IMR-90 (cell line): Measurements from ENCODE around the gene C16orf87. TPM values are rescaled to one million over a fixed set of nuclear protein-coding genes. Genes with fewer than 3 reads are reported as not detected.
"Not testable (repeated sequence)": the region's sequence is repeated elsewhere in the genome, so short reads cannot be mapped to it uniquely, and the experiment has no call there.

Experiments used
- ATAC-seq: fragments of 200-7000 bp; cut with Tn5 transposase; 2 replicates; pipeline ENCODE4 v1.9.1; 2020; ENCODE audit warnings: low read depth, mild to moderate bottlenecking, moderate library complexity
- BruUV-seq: library from RNA; stranded (reverse); fragments of 400-500 nt; replicated peaks from 2 replicates; lab custom pipeline; 2021; lab: Mats Ljungman, UMichigan
- CTCF ChIA-PET: fragments of 300-600 bp; formaldehyde crosslinking; extraction: SDS; loops from one replicate; lab custom pipeline; 2021; ENCODE audit warnings: antibody characterized with exemption; lab: Yijun Ruan, JAX
- POLR2A ChIA-PET: fragments of 300-600 bp; sonication (Branson Sonifier 250); formaldehyde crosslinking; loops from one replicate; lab custom pipeline; 2022; ENCODE audit warnings: antibody characterized with exemption; ENCODE audit not compliant: unreplicated experiment; lab: Charles Lee
- DNase-seq: peaks from one replicate; pipeline ENCODE4 v3.0.0; 2013
- H2AFZ ChIP-seq: replicated peaks from 2 replicates; pipeline ENCODE3; 2013; ENCODE audit warnings: low read length, mild to moderate bottlenecking; ENCODE audit not compliant: poor library complexity
- H2AK5ac ChIP-seq: 2 replicates; pipeline ENCODE4 v1.6.1; 2013; ENCODE audit warnings: low read depth, low read length, inconsistent platforms
- H2AK9ac ChIP-seq: replicated peaks from 2 replicates; pipeline ENCODE3; 2013; ENCODE audit warnings: mild to moderate bottlenecking, low read depth, low read length, moderate library complexity; ENCODE audit not compliant: poor library complexity
- H2BK120ac ChIP-seq: 2 replicates; pipeline ENCODE4 v1.6.1; 2013; ENCODE audit warnings: low read depth, low read length, inconsistent platforms
- H2BK15ac ChIP-seq: 3 replicates; pipeline ENCODE4 v1.6.1; 2013; ENCODE audit warnings: low read depth, low read length, inconsistent platforms
- H2BK20ac ChIP-seq: 2 replicates; pipeline ENCODE4 v1.6.1; 2013; ENCODE audit warnings: low read depth, mild to moderate bottlenecking, inconsistent platforms, low read length, moderate library complexity
- H2BK5ac ChIP-seq: 2 replicates; pipeline ENCODE4 v1.6.1; 2013; ENCODE audit warnings: mild to moderate bottlenecking, low read depth, low read length, inconsistent platforms; ENCODE audit not compliant: poor library complexity, severe bottlenecking
- H3K14ac ChIP-seq: replicated peaks from 2 replicates; pipeline ENCODE4 v1.6.1; 2013; ENCODE audit warnings: low read depth, low read length, inconsistent platforms
- H3K18ac ChIP-seq: 2 replicates; pipeline ENCODE4 v1.6.1; 2013; ENCODE audit warnings: low read depth, low read length, control low read depth
- H3K23ac ChIP-seq: 2 replicates; pipeline ENCODE4 v1.6.1; 2013; ENCODE audit warnings: low read depth, low read length, inconsistent platforms
- H3K27ac ChIP-seq: 2 replicates; pipeline ENCODE4 v1.5.1; 2013; ENCODE audit warnings: mild to moderate bottlenecking, control low read depth, low read length; ENCODE audit not compliant: insufficient read depth
- H3K27me3 ChIP-seq: 2 replicates; pipeline ENCODE4 v1.6.1; 2013; ENCODE audit warnings: low read length; ENCODE audit not compliant: control insufficient read depth, insufficient read depth
- H3K36me3 ChIP-seq: 2 replicates; pipeline ENCODE4 v1.6.1; 2013; ENCODE audit warnings: low read length, mixed read lengths; ENCODE audit not compliant: control insufficient read depth, insufficient read depth
- H3K4ac ChIP-seq: 2 replicates; pipeline ENCODE4 v1.6.1; 2013; ENCODE audit warnings: low read depth, low read length, inconsistent platforms
- H3K4me1 ChIP-seq: 2 replicates; pipeline ENCODE4 v1.6.1; 2013; ENCODE audit warnings: low read length, mixed read lengths; ENCODE audit not compliant: control insufficient read depth, insufficient read depth
- H3K4me2 ChIP-seq: 2 replicates; pipeline ENCODE4 v1.6.1; 2013; ENCODE audit warnings: low read depth, mild to moderate bottlenecking, control low read depth, low read length, moderate library complexity
- H3K4me3 ChIP-seq: 2 replicates; pipeline ENCODE4 v1.5.1; 2013; ENCODE audit warnings: low read depth, mild to moderate bottlenecking, control low read depth, low read length, moderate library complexity; ENCODE audit not compliant: insufficient read depth
- H3K56ac ChIP-seq: 2 replicates; pipeline ENCODE4 v1.6.1; 2013; ENCODE audit warnings: low read length, inconsistent platforms; ENCODE audit not compliant: insufficient read depth; ENCODE audit errors: extremely low read depth
- H3K79me1 ChIP-seq, 2 experiments: 2 replicates each; pipeline ENCODE4 v1.6.1; 2013; ENCODE audit warnings: low read length in 2 of 2, inconsistent platforms in 1 of 2, low read depth in 1 of 2
- H3K9ac ChIP-seq: 2 replicates; pipeline ENCODE4 v1.6.1; 2013; ENCODE audit warnings: low read depth, low read length, control low read depth
- H3K9me1 ChIP-seq: 2 replicates; pipeline ENCODE4 v1.6.1; 2013; ENCODE audit warnings: low read length, inconsistent platforms; ENCODE audit not compliant: insufficient read depth
- H3K9me3 ChIP-seq: 2 replicates; pipeline ENCODE4 v1.6.1; 2013; ENCODE audit warnings: low read length; ENCODE audit not compliant: control insufficient read depth, insufficient read depth
- H4K20me1 ChIP-seq: 2 replicates; pipeline ENCODE4 v1.6.1; 2013; ENCODE audit warnings: low read length, inconsistent platforms; ENCODE audit not compliant: insufficient read depth
- H4K5ac ChIP-seq: 2 replicates; pipeline ENCODE4 v1.6.1; 2013; ENCODE audit warnings: mild to moderate bottlenecking, low read depth, low read length, control low read depth
- H4K8ac ChIP-seq, 2 experiments: 2 replicates each; pipeline ENCODE4 v1.6.1; 2013; ENCODE audit warnings: low read depth in 2 of 2, low read length in 2 of 2, control low read depth in 1 of 2, inconsistent platforms in 1 of 2
- H4K91ac ChIP-seq: 2 replicates; pipeline ENCODE4 v1.6.1; 2013; ENCODE audit warnings: low read depth, low read length, inconsistent platforms; ENCODE audit not compliant: insufficient read depth
- MAZ ChIP-seq: IDR thresholded peaks from 2 replicates; pipeline ENCODE4 v1.6.1; 2012; ENCODE audit warnings: low read depth, mild to moderate bottlenecking, low read length, improper control_type of control experiment, moderate library complexity, borderline replicate concordance
- MXI1 ChIP-seq: IDR thresholded peaks from 2 replicates; pipeline ENCODE4 v1.6.1; 2012; ENCODE audit warnings: low read depth, mild to moderate bottlenecking, low read length, moderate library complexity, borderline replicate concordance
- RFX5 ChIP-seq: IDR thresholded peaks from 2 replicates; pipeline ENCODE4 v1.8.0; 2012; ENCODE audit warnings: low read depth, mild to moderate bottlenecking, low read length, moderate library complexity
- USF2 ChIP-seq: fragments of 150-350 bp; IDR thresholded peaks from 2 replicates; pipeline ENCODE4 v1.6.1; 2017; ENCODE audit warnings: mild to moderate bottlenecking, antibody characterized with exemption, low read length, low read depth
- WGBS, 2 experiments: methylation state at CpG; one replicate each; pipeline versions ENCODE4 v1.1.5 to v1.1.7; 2013; ENCODE audit warnings: missing lambda C conversion rate in 2 of 2; ENCODE audit not compliant: insufficient read length in 1 of 2; ENCODE audit errors: extremely low coverage in 2 of 2; 5-methylcytosine and 5-hydroxymethylcytosine counted together
- dilution Hi-C: fragments of 300-500 bp; cut with HindIII; formaldehyde crosslinking; loops from one replicate; pipeline ENCODE4 v1.14.3; 2018; ENCODE audit warnings: low sequenced_read_pairs; ENCODE audit not compliant: unreplicated experiment
- in situ Hi-C: fragments of 300-500 bp; cut with MboI; formaldehyde crosslinking; loops from 3 replicates; pipeline ENCODE4 v1.14.3; 2019; ENCODE audit warnings: low sequenced_read_pairs, inconsistent platforms, mixed read lengths
- intact Hi-C: fragments of 100-400 bp; cut with micrococcal nuclease; formaldehyde crosslinking; loops from 2 replicates; pipeline ENCODE4 v1.10.0; 2022
- polyA plus RNA-seq, 3 experiments: library from polyadenylated mRNA; depleted of rRNA; stranded (reverse); fragments of >200 nt; gene quantifications; 2 replicates each; pipeline ENCODE4 v1.2.3, GENCODE V29; 2012; ENCODE audit warnings: low replicate concordance in 1 of 3
- total RNA-seq: library from RNA; depleted of rRNA; stranded (reverse); fragments of >200 nt; gene quantifications from 2 replicates; pipeline ENCODE4 v1.2.3, GENCODE V29; 2012

Gene C16orf87
- total and polyA plus RNA-seq, 2 of the 4 experiments (the other 2 are of a cell fraction) = 6.3 to 8.1 TPM

- CTCF ChIA-PET = interaction anchor here (1.2 kb wide), 1 partner anchor 111 kb away, joined by 5 read pairs; no protein-coding TSS in a partner anchor
Measured at GRCh38 chr16:46785076-46785845, 45.7 kb downstream of the C16orf87 start.

GRCh38 chr16:46784569-46784968 lies 46.4 kb downstream of the C16orf87 start:
- H3K4ac ChIP-seq, H4K91ac ChIP-seq, H3K18ac ChIP-seq, H3K9me3 ChIP-seq, H3K27ac ChIP-seq, BruUV-seq, H3K27me3 ChIP-seq, H2BK15ac ChIP-seq, H3K56ac ChIP-seq, H4K5ac ChIP-seq, H3K79me1 ChIP-seq, in situ Hi-C loops, H2AK9ac ChIP-seq, H2BK120ac ChIP-seq, DNase-seq, H3K14ac ChIP-seq, H3K9ac ChIP-seq, H3K23ac ChIP-seq, intact Hi-C loops, H3K4me1 ChIP-seq, H3K9me1 ChIP-seq, H3K4me3 ChIP-seq, H2AFZ ChIP-seq, POLR2A ChIA-PET, H2AK5ac ChIP-seq, H4K20me1 ChIP-seq, H4K8ac ChIP-seq, H3K36me3 ChIP-seq, dilution Hi-C loops, H2BK5ac ChIP-seq, H2BK20ac ChIP-seq: not testable (repeated sequence)
- CTCF ChIA-PET = interaction anchor here (1.2 kb wide), 1 partner anchor 111 kb away, joined by 5 read pairs; no protein-coding TSS in a partner anchor
- WGBS, 2 experiments = no CpG with 5 or more reads among the region's 2 CpGs
- peak overlapping the region; percentile 10; the same call in 1 of the 2 replicates for H3K4me2 ChIP-seq
- peak; percentile 47 for ATAC-seq

More at GRCh38 chr16:46785076-46785845, 45.7 kb downstream of the C16orf87 start:
- Histone ChIP-seq H3K79me1 (no peaks in the 10 kb centered on the region; a peak in 3 of 4 replicates), H3K4me3 (no peak overlapping the region), H3K23ac (peak overlapping the region; percentile 0; the same call in 1 of the 2 replicates), H3K27ac (no peak overlapping the region; the same call in 1 of the 2 replicates), H3K9me1 (peaks cover 3% of the 10 kb centered on the region; the same call in 1 of the 2 replicates), H3K56ac (no peak overlapping the region), H3K4ac (no peak overlapping the region), H4K91ac (no peak overlapping the region), H2AK5ac (no peak overlapping the region), H3K9me3 (no peaks in the 10 kb centered on the region), H3K4me2 (peak overlapping the region; percentile 10; the same call in 1 of the 2 replicates), H3K18ac (peak overlapping the region; percentile 63), H2BK15ac (no peak overlapping the region), H2AK9ac (peak overlapping the region; percentile 33), H2BK5ac (no peak overlapping the region), H3K4me1 (peaks cover 4% of the 10 kb centered on the region), H2AFZ (peak overlapping the region; percentile 49), H3K14ac (0 out of 2 replicates have a peak overlapping the region, but pooled peaks have one; percentile 5), H3K36me3 (no peaks in the 10 kb centered on the region), H2BK120ac (no peak overlapping the region), H4K8ac (no peak overlapping the region; a peak in 1 of 4 replicates), H3K27me3 (no peaks in the 10 kb centered on the region), H4K20me1 (no peaks in the 10 kb centered on the region), H2BK20ac (no peak overlapping the region; the same call in 1 of the 2 replicates), H3K9ac (no peak overlapping the region), H4K5ac (peak overlapping the region; percentile 10)
- WGBS, 2 experiments = 80% methylated on average over 1 of the region's 3 CpGs; no CpG with 5 or more reads in 1 of the 2 experiments
- DNase-seq (no peak), ATAC-seq (peak; percentile 35)
- TF ChIP-seq MXI1 (no peak), USF2 (no peak), RFX5 (no peak), MAZ (no peak)
- dilution Hi-C loops = no loop called here
- intact Hi-C loops = no loop called here
- BruUV-seq = no TSS peak
- in situ Hi-C loops = no loop called here
- POLR2A ChIA-PET = no interaction called here
